GM18511 (cell line): Measurements from ENCODE around the gene ZBED4.

ENCODE experiments used
- ATAC-seq: cut with Tn5 transposase; IDR thresholded peaks from one replicate; pipeline ENCODE4 v1.9.1; 2021; ENCODE audit warnings: mild to moderate bottlenecking, moderate library complexity; ENCODE audit not compliant: unreplicated experiment

Gene ZBED4

GRCh38 chr22:49878206-49878605, 24.6 kb downstream of the ZBED4 start:
- no peak for ATAC-seq

GRCh38 chr22:49879871-49880270, 26.2 kb downstream of the ZBED4 start:
- ATAC-seq = no peak

GRCh38 chr22:49880281-49880680, 26.6 kb downstream of the ZBED4 start:
- peak; percentile 48 for ATAC-seq

- no peak for ATAC-seq
Observed at GRCh38 chr22:49881856-49882255, 28.2 kb downstream of the ZBED4 start.

- ATAC-seq = no peak
Observed at GRCh38 chr22:49882519-49883293, 29.1 kb downstream of the ZBED4 start.

- ATAC-seq = no peak
Observed at GRCh38 chr22:49883294-49883640, 29.6 kb downstream of the ZBED4 start.

GRCh38 chr22:49884075-49884474, 30.4 kb downstream of the ZBED4 start:
- no peak for ATAC-seq

GRCh38 chr22:49884503-49885260, 31.0 kb downstream of the ZBED4 start:
- ATAC-seq = no peak

- no peak for ATAC-seq
Observed at GRCh38 chr22:49885281-49885680, 31.6 kb downstream of the ZBED4 start.

GRCh38 chr22:49885881-49886280, 32.2 kb downstream of the ZBED4 start:
- no peak for ATAC-seq

GRCh38 chr22:49886346-49887063, 32.9 kb downstream of the ZBED4 start:
- no peak for ATAC-seq

- no peak for ATAC-seq
Observed at GRCh38 chr22:49887064-49887451, 33.4 kb downstream of the ZBED4 start.

- no peak for ATAC-seq
Observed at GRCh38 chr22:49887702-49888101, 34.1 kb downstream of the ZBED4 start.

- no peak for ATAC-seq
Observed at GRCh38 chr22:49889071-49889470, 35.4 kb downstream of the ZBED4 start.

GRCh38 chr22:49892226-49892899, 38.7 kb downstream of the ZBED4 start:
- ATAC-seq = no peak

GRCh38 chr22:49893025-49893424, 39.4 kb downstream of the ZBED4 start:
- no peak for ATAC-seq

GRCh38 chr22:49894322-49895054, 40.8 kb downstream of the ZBED4 start:
- no peak for ATAC-seq

GRCh38 chr22:49896201-49896600, 42.6 kb downstream of the ZBED4 start:
- ATAC-seq = no peak

GRCh38 chr22:49897015-49897684, 43.5 kb downstream of the ZBED4 start:
- ATAC-seq = no peak

- ATAC-seq = no peak
Observed at GRCh38 chr22:49899530-49899929, 45.9 kb downstream of the ZBED4 start.
